Activated naive CD4-positive, alpha-beta T cell treated with anti-CD3 and anti-CD28 coated beads, Interleukin-2, amount 50 U/mL, for 24 hours (primary cell): ENCODE measurements around the gene INTS3.
"Not testable (repeated sequence)": the region's sequence is repeated elsewhere in the genome, so short reads cannot be mapped to it uniquely, and the experiment has no call there.

Experiments
- H3K27ac Mint-ChIP-seq: one replicate; pipeline ENCODE4 v1.8.0; 2021; ENCODE audit warnings: mild to moderate bottlenecking, mixed read lengths
- H3K27me3 Mint-ChIP-seq: one replicate; pipeline ENCODE4 v1.8.0; 2021; ENCODE audit warnings: mixed read lengths
- H3K36me3 Mint-ChIP-seq: one replicate; pipeline ENCODE4 v1.8.0; 2021; ENCODE audit warnings: mixed read lengths
- H3K4me1 Mint-ChIP-seq: one replicate; pipeline ENCODE4 v1.8.0; 2021; ENCODE audit warnings: mixed read lengths
- H3K4me3 Mint-ChIP-seq: one replicate; pipeline ENCODE4 v1.8.0; 2021; ENCODE audit warnings: mild to moderate bottlenecking, mixed read lengths
- H3K9me3 Mint-ChIP-seq: one replicate; pipeline ENCODE4 v1.8.0; 2021; ENCODE audit warnings: mixed read lengths

Gene INTS3

DNA sequence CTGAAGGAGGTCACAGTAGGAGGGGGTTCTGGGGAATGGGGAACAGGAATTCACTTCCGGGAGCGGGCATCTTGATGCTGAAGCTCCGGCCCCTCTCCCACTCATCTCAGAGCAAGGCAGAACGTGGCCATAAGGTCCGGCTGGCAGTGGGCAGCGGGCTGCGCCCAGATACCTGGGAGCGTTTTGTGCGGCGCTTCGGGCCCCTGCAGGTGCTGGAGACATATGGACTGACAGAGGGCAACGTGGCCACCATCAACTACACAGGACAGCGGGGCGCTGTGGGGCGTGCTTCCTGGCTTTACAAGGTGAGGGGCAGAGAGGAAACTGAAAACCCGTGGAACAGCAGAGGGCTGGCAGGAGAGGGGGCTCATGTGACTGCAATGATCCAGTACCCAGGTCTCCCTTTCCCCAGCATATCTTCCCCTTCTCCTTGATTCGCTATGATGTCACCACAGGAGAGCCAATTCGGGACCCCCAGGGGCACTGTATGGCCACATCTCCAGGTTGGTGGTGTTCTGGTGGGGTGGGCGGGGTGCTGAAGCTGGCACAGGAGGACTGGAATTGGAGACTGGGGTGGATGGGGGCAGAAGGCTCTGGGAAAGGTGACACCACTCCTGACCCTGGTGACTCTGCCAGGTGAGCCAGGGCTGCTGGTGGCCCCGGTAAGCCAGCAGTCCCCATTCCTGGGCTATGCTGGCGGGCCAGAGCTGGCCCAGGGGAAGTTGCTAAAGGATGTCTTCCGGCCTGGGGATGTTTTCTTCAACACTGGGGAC is 50.4 kb downstream of the INTS3 start:
- H3K27me3 Mint-ChIP-seq, result no peaks in the 10 kb centered on the region
- no peak overlapping the region for H3K4me3 Mint-ChIP-seq
- H3K27ac Mint-ChIP-seq, result no peak overlapping the region
- no peaks in the 10 kb centered on the region for H3K9me3 Mint-ChIP-seq
- peaks cover 24% of the 10 kb centered on the region for H3K4me1 Mint-ChIP-seq
- no peaks in the 10 kb centered on the region for H3K36me3 Mint-ChIP-seq

- Mint-ChIP-seq H3K36me3 (no peaks in the 10 kb centered on the region), H3K4me3 (no peak overlapping the region), H3K27me3 (no peaks in the 10 kb centered on the region), H3K27ac (no peak overlapping the region), H3K4me1 (peaks cover 28% of the 10 kb centered on the region), H3K9me3 (no peaks in the 10 kb centered on the region)
These were observed 51.1 kb downstream of the INTS3 start for GRCh38 chr1:153778824-153779519.

- Mint-ChIP-seq H3K36me3 (no peaks in the 10 kb centered on the region), H3K9me3 (no peaks in the 10 kb centered on the region), H3K27ac (no peak overlapping the region), H3K4me3 (no peak overlapping the region), H3K27me3 (no peaks in the 10 kb centered on the region), H3K4me1 (peaks cover 19% of the 10 kb centered on the region)
These were observed 52.1 kb downstream of the INTS3 start for GRCh38 chr1:153779781-153780541.

- Mint-ChIP-seq H3K36me3 (no peaks in the 10 kb centered on the region), H3K4me1 (peaks cover 19% of the 10 kb centered on the region), H3K27ac (no peak overlapping the region), H3K27me3 (no peaks in the 10 kb centered on the region), H3K4me3 (no peak overlapping the region), H3K9me3 (no peaks in the 10 kb centered on the region)
These were observed 52.7 kb downstream of the INTS3 start for GRCh38 chr1:153780551-153780950.

DNA sequence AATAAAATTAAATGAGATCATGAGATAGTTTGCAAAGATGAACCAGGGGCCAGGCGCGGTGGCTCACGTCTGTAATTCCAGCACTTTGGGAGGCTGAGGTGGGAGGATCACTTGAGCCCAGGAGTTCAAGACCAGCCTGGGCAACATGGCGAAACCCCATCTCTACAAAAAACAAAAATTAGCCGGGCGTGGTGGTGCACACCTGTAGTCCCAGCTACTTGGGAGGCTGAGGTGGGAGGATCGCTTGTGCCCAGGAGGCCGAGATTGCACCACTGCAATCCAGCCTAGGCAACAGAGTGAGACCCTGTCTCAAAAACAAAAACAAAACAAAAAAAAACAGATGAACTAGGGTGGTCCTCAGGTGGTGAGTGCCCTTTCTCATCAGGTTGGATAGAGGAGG is 54.8 kb downstream of the INTS3 start:
- not testable (repeated sequence) for H3K27ac Mint-ChIP-seq, H3K9me3 Mint-ChIP-seq, H3K36me3 Mint-ChIP-seq, H3K4me1 Mint-ChIP-seq, H3K27me3 Mint-ChIP-seq
- H3K4me3 Mint-ChIP-seq, result peak overlapping the region; percentile 92

DNA sequence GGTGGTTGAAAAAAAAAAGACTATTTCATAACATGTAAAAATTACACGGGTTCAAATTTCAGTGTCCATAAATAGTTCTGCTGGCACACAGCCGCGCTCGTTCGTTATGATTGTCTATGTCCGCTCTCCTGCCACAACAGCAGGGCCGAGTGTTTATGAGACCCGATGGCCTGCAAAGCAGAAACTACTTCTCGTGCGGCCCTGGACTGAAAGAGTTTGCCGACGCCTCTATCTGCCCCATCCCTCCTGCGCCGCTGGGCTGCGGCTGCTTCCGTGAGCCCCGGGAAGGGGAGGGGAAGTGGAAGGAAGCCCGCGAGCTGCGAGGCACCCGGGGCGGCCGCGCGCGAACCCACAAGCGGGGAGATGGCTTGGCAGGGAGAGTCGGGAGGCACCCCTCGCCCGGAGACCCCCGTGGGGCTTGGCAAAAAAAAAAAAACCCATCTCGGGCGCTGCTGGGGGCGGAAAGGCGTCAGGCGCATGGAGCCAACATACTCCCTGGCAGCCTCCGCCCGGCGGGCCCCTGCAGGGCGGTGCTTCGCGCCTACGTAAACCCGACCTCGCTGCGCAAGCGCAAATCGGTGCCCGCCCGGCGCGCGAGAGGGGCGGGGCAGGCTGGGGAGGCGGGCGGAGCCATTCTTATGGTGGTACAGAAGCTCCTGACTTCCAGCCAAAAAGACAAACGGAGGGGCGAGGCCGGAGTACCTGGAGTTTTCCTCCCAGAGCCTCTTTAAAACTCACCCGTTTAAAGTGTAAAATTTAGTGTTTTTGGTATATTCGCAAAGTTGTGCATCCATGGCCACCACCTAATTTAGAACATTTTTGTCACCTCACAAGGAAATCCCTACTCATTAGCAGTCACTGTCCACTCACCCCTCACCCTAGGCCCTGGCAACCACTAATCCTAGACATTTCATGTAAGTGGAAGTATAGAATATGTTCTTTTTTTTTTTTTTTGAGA is 55.7 kb downstream of the INTS3 start:
- peaks cover 9% of the 10 kb centered on the region for H3K4me1 Mint-ChIP-seq
- H3K9me3 Mint-ChIP-seq, result no peaks in the 10 kb centered on the region
- peak overlapping the region; percentile 88 for H3K27ac Mint-ChIP-seq
- no peaks in the 10 kb centered on the region for H3K36me3 Mint-ChIP-seq
- H3K27me3 Mint-ChIP-seq, result no peaks in the 10 kb centered on the region
- peak overlapping the region; percentile 92 for H3K4me3 Mint-ChIP-seq

GRCh38 chr1:153786038-153786790 is 58.4 kb downstream of the INTS3 start:
- peaks cover 31% of the 10 kb centered on the region for H3K4me1 Mint-ChIP-seq
- H3K4me3 Mint-ChIP-seq, result no peak overlapping the region
- no peaks in the 10 kb centered on the region for H3K36me3 Mint-ChIP-seq
- H3K9me3 Mint-ChIP-seq, result no peaks in the 10 kb centered on the region
- no peak overlapping the region for H3K27ac Mint-ChIP-seq
- peaks cover 1% of the 10 kb centered on the region for H3K27me3 Mint-ChIP-seq

- Mint-ChIP-seq H3K4me1 (peaks cover 23% of the 10 kb centered on the region), H3K36me3 (no peaks in the 10 kb centered on the region), H3K9me3 (no peaks in the 10 kb centered on the region), H3K27ac (no peak overlapping the region), H3K4me3 (peak overlapping the region; percentile 31), H3K27me3 (peaks cover 1% of the 10 kb centered on the region)
These were observed 61.7 kb downstream of the INTS3 start for GRCh38 chr1:153789478-153790034.

DNA sequence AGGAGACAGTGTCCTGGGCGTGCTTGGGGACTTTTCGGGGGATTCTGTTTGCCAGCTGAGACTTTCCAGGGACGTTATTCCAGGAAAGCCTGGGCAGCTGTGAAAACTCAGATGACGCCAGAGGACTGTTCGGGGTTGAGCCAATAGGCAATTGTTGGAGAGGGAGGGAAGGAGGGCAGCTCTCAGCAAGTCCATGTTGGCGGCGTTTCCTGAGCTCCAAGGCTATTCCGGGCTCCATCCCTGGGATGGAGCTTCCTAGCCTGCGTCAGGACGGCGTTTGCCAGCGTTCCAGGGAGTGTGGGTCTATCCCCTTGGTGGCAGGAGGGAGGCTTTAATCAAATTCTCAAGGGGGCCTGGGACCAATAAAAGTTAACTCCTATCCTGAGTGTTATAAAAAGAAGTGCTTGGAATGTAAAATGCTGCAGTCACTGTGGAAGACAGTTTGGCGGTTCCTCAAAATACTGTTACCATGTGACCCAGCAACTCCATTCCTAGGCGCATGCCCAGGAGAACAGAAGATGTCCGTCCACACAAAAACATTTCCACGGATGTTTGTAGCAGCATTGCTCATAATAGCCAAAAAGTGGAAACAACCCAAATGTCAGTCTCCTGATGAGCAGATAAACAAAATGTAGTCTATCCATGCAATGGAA is 62.6 kb downstream of the INTS3 start:
- Mint-ChIP-seq H3K9me3 (no peaks in the 10 kb centered on the region), H3K27me3 (peaks cover 1% of the 10 kb centered on the region), H3K4me1 (peaks cover 23% of the 10 kb centered on the region), H3K27ac (no peak overlapping the region), H3K4me3 (peak overlapping the region; percentile 24), H3K36me3 (no peaks in the 10 kb centered on the region)

GRCh38 chr1:153790966-153791647 is 63.3 kb downstream of the INTS3 start:
- H3K4me1 Mint-ChIP-seq, result peaks cover 23% of the 10 kb centered on the region
- H3K4me3 Mint-ChIP-seq, result peak overlapping the region; percentile 24
- peaks cover 1% of the 10 kb centered on the region for H3K27me3 Mint-ChIP-seq
- no peaks in the 10 kb centered on the region for H3K36me3 Mint-ChIP-seq
- H3K27ac Mint-ChIP-seq, result peak overlapping the region; percentile 69
- no peaks in the 10 kb centered on the region for H3K9me3 Mint-ChIP-seq

DNA sequence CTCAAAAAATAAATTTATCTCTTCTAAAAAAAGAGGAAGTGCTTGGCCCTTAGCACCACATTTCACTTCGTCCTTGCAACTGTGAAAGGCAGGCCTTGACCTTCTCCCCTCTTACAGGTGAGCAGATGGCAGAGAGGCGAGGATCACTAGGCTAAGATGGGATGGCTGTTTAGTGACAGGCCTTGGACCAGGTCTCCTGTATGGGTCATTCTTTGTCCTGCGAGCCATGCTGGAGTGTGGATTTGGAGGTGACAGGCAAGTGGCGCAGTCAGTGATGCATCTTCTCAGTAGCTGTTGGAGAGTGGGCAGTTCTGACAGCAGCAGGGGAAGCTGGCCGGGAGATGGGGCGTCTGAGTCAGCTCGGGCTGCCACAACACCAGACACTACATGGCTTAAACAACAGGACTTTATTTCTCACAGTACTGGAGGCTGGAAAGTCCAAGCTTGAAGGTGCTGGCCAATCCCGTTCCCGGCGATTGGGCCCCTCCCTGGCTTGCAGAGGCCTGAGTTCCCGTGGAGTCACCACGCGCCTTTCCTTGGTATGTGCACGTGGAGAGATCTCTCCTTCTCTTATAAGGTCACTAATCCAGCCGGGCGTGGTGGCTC is 63.9 kb downstream of the INTS3 start:
- no peak overlapping the region for H3K4me3 Mint-ChIP-seq
- no peaks in the 10 kb centered on the region for H3K36me3 Mint-ChIP-seq
- H3K27ac Mint-ChIP-seq, result no peak overlapping the region
- H3K4me1 Mint-ChIP-seq, result peaks cover 26% of the 10 kb centered on the region
- H3K9me3 Mint-ChIP-seq, result no peaks in the 10 kb centered on the region
- H3K27me3 Mint-ChIP-seq, result peaks cover 1% of the 10 kb centered on the region

DNA sequence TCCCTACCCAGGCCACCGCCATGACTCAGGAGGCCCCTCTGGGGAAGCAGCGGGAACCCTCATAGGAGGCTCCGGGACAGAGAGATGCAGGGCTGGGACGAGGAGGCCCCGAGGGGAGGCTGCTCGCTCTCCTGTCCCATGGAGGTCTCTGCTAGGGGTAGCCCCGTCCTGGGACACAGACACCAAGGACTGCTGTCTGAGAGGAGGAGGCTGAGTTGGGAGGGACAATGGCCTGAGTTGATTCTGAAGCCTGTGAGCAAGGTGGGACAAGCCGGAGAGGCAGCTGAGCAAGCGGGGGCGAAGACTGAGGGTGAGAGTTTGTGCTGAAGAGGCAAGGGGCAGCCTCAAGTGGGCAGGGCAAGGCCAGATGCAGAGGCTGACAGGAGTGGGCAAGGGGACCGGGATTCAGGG is 64.8 kb downstream of the INTS3 start:
- Mint-ChIP-seq H3K4me1 (peaks cover 32% of the 10 kb centered on the region), H3K4me3 (no peak overlapping the region), H3K27ac (no peak overlapping the region), H3K9me3 (no peaks in the 10 kb centered on the region), H3K27me3 (peaks cover 1% of the 10 kb centered on the region), H3K36me3 (no peaks in the 10 kb centered on the region)
